Osteoblast (primary cell): ENCODE measurements around the gene PCDHGB5. TPM values are rescaled to one million over a fixed set of nuclear protein-coding genes. Genes with fewer than 3 reads are reported as not detected.
"Not testable (repeated sequence)": the region's sequence is repeated elsewhere in the genome, so short reads cannot be mapped to it uniquely, and the experiment has no call there.

Source experiments
- DNase-seq: peaks from one replicate; pipeline ENCODE4 v3.0.0; 2011; ENCODE audit warnings: low spot score, mixed read lengths; ENCODE audit not compliant: insufficient read length; ENCODE audit errors: missing footprints
- H2AFZ ChIP-seq: 2 replicates; pipeline ENCODE4 v1.6.0; 2011; ENCODE audit warnings: mild to moderate bottlenecking, low read length
- H3K27ac ChIP-seq: 2 replicates; pipeline ENCODE4 v1.5.1; 2011; ENCODE audit warnings: mild to moderate bottlenecking, low read depth, low read length, moderate library complexity
- H3K27me3 ChIP-seq: 2 replicates; pipeline ENCODE4 v1.6.0; 2012; ENCODE audit warnings: mild to moderate bottlenecking, control low read depth, inconsistent platforms, low read length, moderate library complexity; ENCODE audit not compliant: insufficient read depth
- H3K36me3 ChIP-seq: 2 replicates; pipeline ENCODE4 v1.5.1; 2011; ENCODE audit warnings: mild to moderate bottlenecking, low read length, control low read depth, moderate library complexity; ENCODE audit not compliant: insufficient read depth
- H3K4me1 ChIP-seq: 2 replicates; pipeline ENCODE4 v1.5.1; 2011; ENCODE audit warnings: mild to moderate bottlenecking, low read length, control low read depth, moderate library complexity; ENCODE audit not compliant: insufficient read depth
- H3K4me2 ChIP-seq: 2 replicates; pipeline ENCODE4 v1.6.0; 2011; ENCODE audit warnings: mild to moderate bottlenecking, low read length; ENCODE audit not compliant: insufficient read depth
- H3K4me3 ChIP-seq: fragments of 200-600 bp; sonication (generic); 3 replicates; pipeline ENCODE4 v1.5.1; 2012; ENCODE audit warnings: mild to moderate bottlenecking, low read length, inconsistent platforms; ENCODE audit not compliant: insufficient read depth
- H3K79me2 ChIP-seq: 2 replicates; pipeline ENCODE4 v1.6.0; 2012; ENCODE audit warnings: mild to moderate bottlenecking, low read length, control low read depth, inconsistent platforms; ENCODE audit not compliant: insufficient read depth
- H3K9me3 ChIP-seq: 2 replicates; pipeline ENCODE4 v1.5.1; 2011; ENCODE audit warnings: low read depth, low read length, control low read depth
- H4K20me1 ChIP-seq: 2 replicates; pipeline ENCODE4 v1.6.0; 2012; ENCODE audit warnings: mild to moderate bottlenecking, low read length, control low read depth; ENCODE audit not compliant: insufficient read depth
- CTCF ChIP-seq: IDR thresholded peaks from 2 replicates; pipeline ENCODE4 v1.5.1; 2011; ENCODE audit warnings: mild to moderate bottlenecking, low read depth, low read length, moderate library complexity; ENCODE audit errors: extremely low read depth
- total RNA-seq: library from RNA; depleted of rRNA; stranded (reverse); fragments of >200 nt; gene quantifications from 2 replicates; pipeline ENCODE4 v1.2.3, GENCODE V29; 2012

PCDHGB5 gene
- total RNA-seq, 1 donor: 24.2 TPM

GRCh38 chr5:141389153-141390042, 8.3 kb upstream of the PCDHGB5 start:
- H4K20me1 ChIP-seq: no peaks in the 10 kb centered on the region
- no peak for TF ChIP-seq CTCF
- H3K9me3 ChIP-seq: peaks cover 22% of the 10 kb centered on the region
- peaks cover 4% of the 10 kb centered on the region for H3K36me3 ChIP-seq
- H3K79me2 ChIP-seq: no peaks in the 10 kb centered on the region
- no peak overlapping the region for H2AFZ ChIP-seq
- H3K4me1 ChIP-seq: no peaks in the 10 kb centered on the region
- H3K4me3 ChIP-seq: peak overlapping the region; percentile 7
- H3K27me3 ChIP-seq: no peaks in the 10 kb centered on the region
- H3K27ac ChIP-seq: no peak overlapping the region
- H3K4me2 ChIP-seq: no peak overlapping the region
- no peak for DNase-seq

- no peak within 1 kb of the TSS for H3K4me2 ChIP-seq
- peak; percentile 28 for TF ChIP-seq CTCF
- no peaks in the 10 kb centered on the region for H3K79me2 ChIP-seq
- no peak within 1 kb of the TSS for H3K27ac ChIP-seq
- H3K27me3 ChIP-seq: no peaks in the 10 kb centered on the region
- H2AFZ ChIP-seq: no peak within 1 kb of the TSS
- no peak for DNase-seq
- peaks cover 22% of the 10 kb centered on the region for H3K9me3 ChIP-seq
- peak within 1 kb of the TSS; percentile 2 for H3K4me3 ChIP-seq
- H3K4me1 ChIP-seq: no peaks in the 10 kb centered on the region
- no peaks in the 10 kb centered on the region for H4K20me1 ChIP-seq
- H3K36me3 ChIP-seq: peaks cover 4% of the 10 kb centered on the region
Observed at GRCh38 chr5:141392429-141393198, 5.1 kb upstream of the PCDHGB5 start, which contains the start of gene PCDHGA8. Gene PCDHGA8, plus strand, starts transcription at chr5:141392633. Its CDS starts 181 bp downstream, at chr5:141392814.

- H3K79me2 ChIP-seq: no peaks in the 10 kb centered on the region
- H3K4me3 ChIP-seq: no peak overlapping the region
- no peaks in the 10 kb centered on the region for H3K4me1 ChIP-seq
- H4K20me1 ChIP-seq: no peaks in the 10 kb centered on the region
- H3K9me3 ChIP-seq: peaks cover 21% of the 10 kb centered on the region
- no peak overlapping the region for H3K4me2 ChIP-seq
- no peak overlapping the region for H3K27ac ChIP-seq
- peaks cover 4% of the 10 kb centered on the region for H3K36me3 ChIP-seq
- H3K27me3 ChIP-seq: no peaks in the 10 kb centered on the region
- no peak overlapping the region for H2AFZ ChIP-seq
- DNase-seq: no peak
- TF ChIP-seq CTCF: no peak
Observed at GRCh38 chr5:141393267-141393666, 4.5 kb upstream of the PCDHGB5 start.

- H3K27ac ChIP-seq, H4K20me1 ChIP-seq, H3K79me2 ChIP-seq, H3K4me1 ChIP-seq, H3K36me3 ChIP-seq, H3K4me2 ChIP-seq, H3K27me3 ChIP-seq, H2AFZ ChIP-seq, H3K4me3 ChIP-seq, DNase-seq: not testable (repeated sequence)
- peaks cover 23% of the 10 kb centered on the region for H3K9me3 ChIP-seq
Observed at GRCh38 chr5:141394401-141395187, 3.2 kb upstream of the PCDHGB5 start.
